ENCODE measurements around the gene WASF2.

DNA sequence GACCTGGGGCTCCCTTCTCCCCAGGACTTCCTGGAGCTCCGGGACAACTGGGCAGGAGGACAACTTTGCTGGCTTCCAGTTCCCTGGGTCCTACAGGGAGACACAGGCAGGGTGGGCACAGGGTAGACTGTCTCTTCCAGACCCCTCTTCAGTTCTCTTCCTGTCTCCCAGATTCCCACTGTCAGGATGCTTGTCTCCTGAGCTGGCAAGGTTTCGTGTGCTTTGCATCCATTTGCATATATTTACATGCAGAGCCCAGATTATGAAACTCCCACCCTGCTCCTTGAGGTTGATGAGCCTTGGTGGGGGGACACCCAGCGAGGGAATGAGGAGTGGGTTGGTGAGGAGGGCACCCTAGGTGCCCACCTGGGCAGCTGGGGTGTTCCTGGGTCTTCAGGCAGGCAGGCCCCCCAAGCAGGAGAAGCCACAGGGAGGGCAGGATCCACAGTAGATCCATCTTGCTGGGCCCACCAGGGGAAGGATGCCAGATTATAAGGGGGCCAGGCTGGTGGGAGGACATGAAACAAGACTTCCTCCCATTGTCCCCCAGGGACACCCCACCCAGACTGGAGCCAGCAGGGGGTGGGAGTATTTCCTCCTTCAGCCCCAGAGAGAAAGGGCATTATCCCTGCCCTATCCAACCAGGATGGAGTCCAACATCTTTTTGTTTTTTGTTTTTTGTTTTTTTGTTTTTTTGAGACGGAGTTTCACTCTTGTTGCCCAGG is 115.4 kb downstream of the WASF2 start, which contains the start of gene FCN3:
- no peak for TF ChIP-seq CTCF (IDR thresholded peaks at IDR 0.05)
- TF ChIP-seq POLR2A (IDR thresholded peaks at IDR 0.05) = no peak
